Measurements from ENCODE around the gene ISG20L2. TPM values are rescaled to one million over a fixed set of nuclear protein-coding genes. Genes with fewer than 3 reads are reported as not detected.

The ISG20L2 gene
- polyA plus RNA-seq, 1 of the 3 experiments (the other 2 are of a cell fraction), result 31.6 TPM

DNA sequence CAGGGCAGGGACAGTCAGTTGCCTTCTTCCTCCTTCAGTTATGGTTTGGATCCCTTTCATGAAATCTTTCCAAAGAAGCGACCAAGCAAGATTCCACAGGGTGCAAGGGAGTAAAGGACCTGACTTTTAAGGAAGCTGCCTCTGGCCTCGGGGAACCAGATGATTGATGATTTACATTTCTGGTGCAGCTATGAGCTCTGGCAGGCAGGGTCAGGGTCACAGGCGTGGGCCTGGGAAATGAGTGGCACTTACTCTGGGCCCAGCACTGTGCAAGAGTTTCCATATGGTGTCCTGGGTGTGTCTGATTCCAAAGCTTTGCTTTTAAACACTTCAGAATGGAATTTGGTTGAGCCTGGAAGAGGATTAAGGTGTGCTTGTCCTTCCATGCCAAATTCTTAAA, 15.9 kb downstream of the ISG20L2 start:
- CTCF ChIA-PET, result interaction anchor here (1.2 to 45.5 kb wide), 7 partner anchors 3 to 201 kb away, joined by 7 to 2702 read pairs (median 7); partner anchors contain the start of genes CRABP2, ISG20L2, METTL25B and NES
- no peak overlapping the region for H3K4me3 ChIP-seq (ENCODE audit: low read depth in 2 of 2, low read length in 1 of 2)
- H3K9ac ChIP-seq, result no peak overlapping the region
- no peak overlapping the region for H2AFZ ChIP-seq (ENCODE audit: low read depth)
- WGBS (ENCODE audit: low lambda C conversion rate), result 61% methylated on average over 3 of the region's 3 CpGs
- no peak for DNase-seq
- no peak overlapping the region for H3K4me2 ChIP-seq
- H3K79me2 ChIP-seq (ENCODE audit: insufficient read depth), result no peaks in the 10 kb centered on the region
- no peaks in the 10 kb centered on the region for H4K20me1 ChIP-seq (ENCODE audit: insufficient read depth)
- H3K27ac ChIP-seq (ENCODE audit: low read depth in 2 of 2, low read length in 1 of 2), result peak overlapping the region in 1 of 2 experiments; percentile 98; a peak in 2 of 4 replicates
- H3K9me2 ChIP-seq, result no peaks in the 10 kb centered on the region
- no peaks in the 10 kb centered on the region for H3K27me3 ChIP-seq (ENCODE audit: insufficient read depth)
- POLR2A ChIA-PET, result interaction anchor here (1.1 to 2.6 kb wide), 2 partner anchors 9 to 13 kb away, joined by 3 to 7 read pairs; no protein-coding TSS in a partner anchor
- peaks cover 36 to 55% of the 10 kb centered on the region in 2 experiments; a peak in 3 of 4 replicates for H3K4me1 ChIP-seq (ENCODE audit: control insufficient read depth in 1 of 2, insufficient read depth in 2 of 2, low read depth in 1 of 2, low read length in 1 of 2)
- H3F3A ChIP-seq (replicated peaks; ENCODE audit: insufficient read depth), result peaks cover 42% of the 10 kb centered on the region
- no peaks in the 10 kb centered on the region for H3K9me3 ChIP-seq
- 0 out of 2 replicates have a peak, but pooled peaks have one; percentile 17 for TF ChIP-seq PBX3 (IDR thresholded peaks at IDR 0.05)
- no peak for TF ChIP-seq SIN3A (IDR thresholded peaks at IDR 0.05; ENCODE audit: borderline replicate concordance, low read depth, low read length)
- peaks cover 0 to 4% of the 10 kb centered on the region in 2 experiments for H3K36me3 ChIP-seq (replicated peaks in 1 of 2; ENCODE audit: control insufficient read depth in 1 of 2, insufficient read depth in 2 of 2, low read length in 1 of 2)

DNA sequence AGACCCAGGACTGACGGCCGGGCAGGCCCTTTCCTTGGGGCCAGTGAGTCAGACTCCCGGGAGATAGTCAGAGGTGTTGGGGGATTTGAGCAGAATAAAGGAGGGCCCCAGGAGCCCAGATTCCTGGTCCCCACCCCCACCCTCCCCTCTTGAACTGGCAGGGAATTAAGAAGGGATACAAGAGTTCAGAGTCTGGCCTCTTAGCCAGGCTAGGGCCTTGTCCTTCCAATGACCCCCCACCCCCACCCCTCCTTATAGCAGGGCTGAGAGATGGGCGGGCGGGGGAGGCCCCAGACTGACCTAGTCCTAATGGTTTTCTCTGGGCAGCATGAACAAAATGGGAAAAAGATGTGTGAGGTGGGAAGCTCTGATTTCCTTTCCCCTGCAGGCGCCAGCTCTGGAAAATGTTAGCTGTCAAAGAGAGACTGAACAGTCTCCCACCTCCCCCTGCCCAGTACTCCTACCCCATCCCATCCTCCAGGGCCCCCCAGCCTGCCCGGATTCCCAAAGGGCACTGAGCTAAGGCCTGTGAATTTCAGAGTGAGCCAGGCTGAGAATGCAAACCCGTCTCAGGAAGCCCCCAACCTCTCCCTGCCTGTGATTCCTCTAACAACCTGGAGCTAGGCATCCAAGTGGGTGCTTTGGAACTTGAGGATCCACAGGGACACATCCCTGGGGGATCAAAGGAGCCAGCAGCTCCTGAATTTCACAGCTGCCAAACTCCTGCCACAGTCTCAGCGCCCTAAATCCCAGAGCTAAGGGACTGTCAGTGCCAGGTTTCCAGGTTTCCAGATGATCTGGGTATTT, 17.4 kb downstream of the ISG20L2 start:
- H3K4me1 ChIP-seq (ENCODE audit: control insufficient read depth in 1 of 2, insufficient read depth in 2 of 2, low read depth in 1 of 2, low read length in 1 of 2), result peaks cover 50 to 65% of the 10 kb centered on the region in 2 experiments; a peak in 3 of 4 replicates
- no peaks in the 10 kb centered on the region for H3K36me3 ChIP-seq (replicated peaks in 1 of 2; ENCODE audit: control insufficient read depth in 1 of 2, insufficient read depth in 2 of 2, low read length in 1 of 2)
- peak overlapping the region; percentile 63; the same call in 1 of the 2 replicates for H3K4me2 ChIP-seq
- H3K4me3 ChIP-seq (ENCODE audit: low read depth in 2 of 2, low read length in 1 of 2), result no peak overlapping the region
- H4K20me1 ChIP-seq (ENCODE audit: insufficient read depth), result no peaks in the 10 kb centered on the region
- H2AFZ ChIP-seq (ENCODE audit: low read depth), result no peak overlapping the region
- H3K27ac ChIP-seq (ENCODE audit: low read depth in 2 of 2, low read length in 1 of 2), result peak overlapping the region; percentile 43 to 98; a peak in 3 of 4 replicates
- H3K27me3 ChIP-seq (ENCODE audit: insufficient read depth), result no peaks in the 10 kb centered on the region
- WGBS (ENCODE audit: low lambda C conversion rate), result 24% methylated on average over 9 of the region's 9 CpGs
- ChIA-PET POLR2A (interaction anchor here (0.8 to 2.6 kb wide), 10 partner anchors 10 to 202 kb away, joined by 3 to 12 read pairs (median 6); partner anchors contain the start of genes ISG20L2 and METTL25B), CTCF (interaction anchor here (1.0 to 45.5 kb wide), 13 partner anchors 4 to 217 kb away, joined by 3 to 2702 read pairs (median 6); partner anchors contain the start of genes CRABP2, ISG20L2, METTL25B and NES)
- DNase-seq, result peak; percentile 83
- no peaks in the 10 kb centered on the region for H3K79me2 ChIP-seq (ENCODE audit: insufficient read depth)
- peaks cover 44% of the 10 kb centered on the region for H3F3A ChIP-seq (replicated peaks; ENCODE audit: insufficient read depth)
- no peak overlapping the region for H3K9ac ChIP-seq
- no peaks in the 10 kb centered on the region for H3K9me3 ChIP-seq
- no peaks in the 10 kb centered on the region for H3K9me2 ChIP-seq
- TF ChIP-seq NFIC (IDR thresholded peaks at IDR 0.05; ENCODE audit: borderline replicate concordance) (peak; percentile 38; the same call in 1 of the 2 replicates), RXRA (IDR thresholded peaks at IDR 0.05; ENCODE audit: borderline replicate concordance, low read depth) (peak; percentile 88; the same call in 1 of the 2 replicates), EP300 (IDR thresholded peaks at IDR 0.05; ENCODE audit: borderline replicate concordance in 1 of 2, low read depth in 1 of 2, low read length in 1 of 2) (peak; percentile 72 to 97; a peak in 3 of 4 replicates), CHD2 (IDR thresholded peaks at IDR 0.05; ENCODE audit: low read length, partially characterized antibody) (peak; percentile 89), CTCF (IDR thresholded peaks at IDR 0.05) (no peak), RAD21 (IDR thresholded peaks at IDR 0.05; ENCODE audit: low read length) (no peak), GATA2 (CRISPR knock-in tag; IDR thresholded peaks at IDR 0.05) (peak; percentile 43; the same call in 1 of the 2 replicates), TEAD4 (IDR thresholded peaks at IDR 0.05; ENCODE audit: borderline replicate concordance, insufficient read depth) (no peak), TCF12 (IDR thresholded peaks at IDR 0.05) (peak; percentile 97), RCOR1 (IDR thresholded peaks at IDR 0.05; ENCODE audit: low read length) (peak; percentile 89), POLR2AphosphoS5 (IDR thresholded peaks at IDR 0.05; ENCODE audit: low read depth, low read length) (peak; percentile 83), SIN3A (IDR thresholded peaks at IDR 0.05; ENCODE audit: borderline replicate concordance, low read depth, low read length) (no peak; the same call in 1 of the 2 replicates), YY1 (IDR thresholded peaks at IDR 0.05; ENCODE audit: low read depth) (no peak), PBX3 (IDR thresholded peaks at IDR 0.05) (peak; percentile 79), MXI1 (IDR thresholded peaks at IDR 0.05; ENCODE audit: low read depth, low read length) (peak; percentile 33; the same call in 1 of the 2 replicates)
- TF ChIP-seq, protein P1, sequence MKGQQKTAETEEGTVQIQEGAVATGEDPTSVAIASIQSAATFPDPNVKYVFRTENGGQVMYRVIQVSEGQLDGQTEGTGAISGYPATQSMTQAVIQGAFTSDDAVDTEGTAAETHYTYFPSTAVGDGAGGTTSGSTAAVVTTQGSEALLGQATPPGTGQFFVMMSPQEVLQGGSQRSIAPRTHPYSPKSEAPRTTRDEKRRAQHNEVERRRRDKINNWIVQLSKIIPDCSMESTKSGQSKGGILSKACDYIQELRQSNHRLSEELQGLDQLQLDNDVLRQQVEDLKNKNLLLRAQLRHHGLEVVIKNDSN (IDR thresholded peaks at IDR 0.05; ENCODE audit: borderline replicate concordance, low read depth), result no peak
- TF ChIP-seq, protein P2, sequence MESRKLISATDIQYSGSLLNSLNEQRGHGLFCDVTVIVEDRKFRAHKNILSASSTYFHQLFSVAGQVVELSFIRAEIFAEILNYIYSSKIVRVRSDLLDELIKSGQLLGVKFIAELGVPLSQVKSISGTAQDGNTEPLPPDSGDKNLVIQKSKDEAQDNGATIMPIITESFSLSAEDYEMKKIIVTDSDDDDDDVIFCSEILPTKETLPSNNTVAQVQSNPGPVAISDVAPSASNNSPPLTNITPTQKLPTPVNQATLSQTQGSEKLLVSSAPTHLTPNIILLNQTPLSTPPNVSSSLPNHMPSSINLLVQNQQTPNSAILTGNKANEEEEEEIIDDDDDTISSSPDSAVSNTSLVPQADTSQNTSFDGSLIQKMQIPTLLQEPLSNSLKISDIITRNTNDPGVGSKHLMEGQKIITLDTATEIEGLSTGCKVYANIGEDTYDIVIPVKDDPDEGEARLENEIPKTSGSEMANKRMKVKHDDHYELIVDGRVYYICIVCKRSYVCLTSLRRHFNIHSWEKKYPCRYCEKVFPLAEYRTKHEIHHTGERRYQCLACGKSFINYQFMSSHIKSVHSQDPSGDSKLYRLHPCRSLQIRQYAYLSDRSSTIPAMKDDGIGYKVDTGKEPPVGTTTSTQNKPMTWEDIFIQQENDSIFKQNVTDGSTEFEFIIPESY (IDR thresholded peaks at IDR 0.05; ENCODE audit: borderline replicate concordance, low read depth), result 0 out of 2 replicates have a peak, but pooled peaks have one; percentile 17

All from SK-N-SH (cell line).